Measurements from ENCODE around the gene FBXO31. TPM values are rescaled to one million over a fixed set of nuclear protein-coding genes. Genes with fewer than 3 reads are reported as not detected.

The FBXO31 gene
- total and polyA plus RNA-seq, 9 of the 15 experiments (the other 6 are each of a cell fraction or from before 2014, with no cell fraction given): 0.18 to 33.3 (median 10.9) TPM

DNA sequence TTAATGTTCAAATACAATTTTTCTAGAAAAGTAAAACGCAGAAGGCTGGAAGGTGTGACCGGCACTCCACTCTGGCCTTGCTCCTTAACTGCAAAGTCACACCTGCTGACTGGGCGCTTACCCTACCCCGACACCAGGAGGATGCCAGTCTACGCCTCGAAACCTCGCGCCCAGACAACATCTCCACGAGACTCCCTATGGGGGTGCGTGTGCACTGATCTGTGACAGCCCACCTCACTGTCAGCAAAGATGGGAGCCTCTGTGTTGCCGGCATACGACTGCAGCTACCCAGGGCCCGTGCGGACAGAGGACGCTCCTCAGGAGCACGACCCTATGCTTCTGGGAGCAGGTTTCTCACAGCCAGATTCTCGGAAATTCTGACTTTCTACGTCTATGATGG is 34.6 kb upstream of the FBXO31 start:
- H2AFZ ChIP-seq (ENCODE audit: low read depth, low read length): no peak overlapping the region
- H3K9me1 ChIP-seq (ENCODE audit: control insufficient read depth, insufficient read depth, low read length): peaks cover 4% of the 10 kb centered on the region
- no peak for ATAC-seq
- BruUV-seq (replicated peaks): no TSS peak
- H4K20me1 ChIP-seq (replicated peaks; ENCODE audit: control insufficient read depth, insufficient read depth, low read length): 0 out of 2 replicates have a peak, but pooled peaks cover 4% of the 10 kb centered on the region
- DNase-seq (ENCODE audit: extremely low read depth in 1 of 4, low spot score in 3 of 4): no peak
- H3K27me3 ChIP-seq (ENCODE audit: control insufficient read depth in 2 of 2, insufficient read depth in 2 of 2, low read length in 2 of 2): no peaks in the 10 kb centered on the region; a peak in 1 of 5 replicates
- no peak overlapping the region for H3K4me3 ChIP-seq
- H3K9me3 ChIP-seq (replicated peaks; ENCODE audit: control insufficient read depth, insufficient read depth, low read depth, low read length): no peaks in the 10 kb centered on the region
- in situ Hi-C loops (cut with MboI) (no loop called here), intact Hi-C loops (cut with micrococcal nuclease) (loop anchor here (10.0 kb wide), 1 partner anchor 147 kb away; no protein-coding TSS in a partner anchor)
- ChIA-PET CTCF (ENCODE audit: low intra/inter-chr PET ratio) (no interaction called here), POLR2A (interaction anchor here (0.9 to 2.1 kb wide), 2 partner anchors 11 to 12 kb away, joined by 3 to 21 read pairs; no protein-coding TSS in a partner anchor)
- peaks cover 52% of the 10 kb centered on the region; the same call in 2 of the 3 replicates for H3K36me3 ChIP-seq (ENCODE audit: control insufficient read depth, insufficient read depth, low read length)
- no peaks in the 10 kb centered on the region for H3K79me2 ChIP-seq (ENCODE audit: control insufficient read depth, insufficient read depth, low read length)
- TF ChIP-seq MCM7 (IDR thresholded peaks at IDR 0.05) (no peak), MYBL2 (IDR thresholded peaks at IDR 0.05; ENCODE audit: low read depth) (no peak), MYBL2 (CRISPR knock-in tag; IDR thresholded peaks at IDR 0.05; ENCODE audit: borderline replicate concordance) (no peak), TRIM28 (IDR thresholded peaks at IDR 0.05) (no peak), CBFA2T3 (IDR thresholded peaks at IDR 0.05) (no peak), NEUROD1 (IDR thresholded peaks at IDR 0.05; ENCODE audit: borderline replicate concordance, low read depth, low read length, partially characterized antibody) (no peak), POLR2A (conservative IDR thresholded peaks at IDR 0.05) (no peak), DNMT1 (IDR thresholded peaks at IDR 0.05) (no peak), DDX20 (tag; IDR thresholded peaks at IDR 0.05; ENCODE audit: low read depth) (no peak), ZKSCAN1 (IDR thresholded peaks at IDR 0.05; ENCODE audit: low read depth, low read length) (no peak), JUNB (CRISPR knock-in tag; conservative IDR thresholded peaks at IDR 0.05) (no peak), ADNP (tag; IDR thresholded peaks at IDR 0.05) (no peak)
- TF ChIP-seq, protein P1, sequence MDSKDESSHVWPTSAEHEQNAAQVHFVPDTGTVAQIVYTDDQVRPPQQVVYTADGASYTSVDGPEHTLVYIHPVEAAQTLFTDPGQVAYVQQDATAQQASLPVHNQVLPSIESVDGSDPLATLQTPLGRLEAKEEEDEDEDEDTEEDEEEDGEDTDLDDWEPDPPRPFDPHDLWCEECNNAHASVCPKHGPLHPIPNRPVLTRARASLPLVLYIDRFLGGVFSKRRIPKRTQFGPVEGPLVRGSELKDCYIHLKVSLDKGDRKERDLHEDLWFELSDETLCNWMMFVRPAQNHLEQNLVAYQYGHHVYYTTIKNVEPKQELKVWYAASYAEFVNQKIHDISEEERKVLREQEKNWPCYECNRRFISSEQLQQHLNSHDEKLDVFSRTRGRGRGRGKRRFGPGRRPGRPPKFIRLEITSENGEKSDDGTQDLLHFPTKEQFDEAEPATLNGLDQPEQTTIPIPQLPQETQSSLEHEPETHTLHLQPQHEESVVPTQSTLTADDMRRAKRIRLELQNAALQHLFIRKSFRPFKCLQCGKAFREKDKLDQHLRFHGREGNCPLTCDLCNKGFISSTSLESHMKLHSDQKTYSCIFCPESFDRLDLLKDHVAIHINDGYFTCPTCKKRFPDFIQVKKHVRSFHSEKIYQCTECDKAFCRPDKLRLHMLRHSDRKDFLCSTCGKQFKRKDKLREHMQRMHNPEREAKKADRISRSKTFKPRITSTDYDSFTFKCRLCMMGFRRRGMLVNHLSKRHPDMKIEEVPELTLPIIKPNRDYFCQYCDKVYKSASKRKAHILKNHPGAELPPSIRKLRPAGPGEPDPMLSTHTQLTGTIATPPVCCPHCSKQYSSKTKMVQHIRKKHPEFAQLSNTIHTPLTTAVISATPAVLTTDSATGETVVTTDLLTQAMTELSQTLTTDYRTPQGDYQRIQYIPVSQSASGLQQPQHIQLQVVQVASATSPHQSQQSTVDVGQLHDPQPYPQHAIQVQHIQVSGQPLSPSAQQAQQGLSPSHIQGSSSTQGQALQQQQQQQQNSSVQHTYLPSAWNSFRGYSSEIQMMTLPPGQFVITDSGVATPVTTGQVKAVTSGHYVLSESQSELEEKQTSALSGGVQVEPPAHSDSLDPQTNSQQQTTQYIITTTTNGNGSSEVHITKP (IDR thresholded peaks at IDR 0.05; ENCODE audit: partially characterized antibody): no peak
- TF ChIP-seq, protein P2, sequence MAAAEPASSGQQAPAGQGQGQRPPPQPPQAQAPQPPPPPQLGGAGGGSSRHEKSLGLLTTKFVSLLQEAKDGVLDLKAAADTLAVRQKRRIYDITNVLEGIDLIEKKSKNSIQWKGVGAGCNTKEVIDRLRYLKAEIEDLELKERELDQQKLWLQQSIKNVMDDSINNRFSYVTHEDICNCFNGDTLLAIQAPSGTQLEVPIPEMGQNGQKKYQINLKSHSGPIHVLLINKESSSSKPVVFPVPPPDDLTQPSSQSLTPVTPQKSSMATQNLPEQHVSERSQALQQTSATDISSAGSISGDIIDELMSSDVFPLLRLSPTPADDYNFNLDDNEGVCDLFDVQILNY (CRISPR knock-in tag; IDR thresholded peaks at IDR 0.05): no peak
- TF ChIP-seq, protein P3, sequence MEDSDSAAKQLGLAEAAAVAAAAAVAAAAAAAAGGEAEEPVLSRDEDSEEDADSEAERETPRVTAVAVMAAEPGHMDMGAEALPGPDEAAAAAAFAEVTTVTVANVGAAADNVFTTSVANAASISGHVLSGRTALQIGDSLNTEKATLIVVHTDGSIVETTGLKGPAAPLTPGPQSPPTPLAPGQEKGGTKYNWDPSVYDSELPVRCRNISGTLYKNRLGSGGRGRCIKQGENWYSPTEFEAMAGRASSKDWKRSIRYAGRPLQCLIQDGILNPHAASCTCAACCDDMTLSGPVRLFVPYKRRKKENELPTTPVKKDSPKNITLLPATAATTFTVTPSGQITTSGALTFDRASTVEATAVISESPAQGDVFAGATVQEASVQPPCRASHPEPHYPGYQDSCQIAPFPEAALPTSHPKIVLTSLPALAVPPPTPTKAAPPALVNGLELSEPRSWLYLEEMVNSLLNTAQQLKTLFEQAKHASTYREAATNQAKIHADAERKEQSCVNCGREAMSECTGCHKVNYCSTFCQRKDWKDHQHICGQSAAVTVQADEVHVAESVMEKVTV (CRISPR knock-in tag; IDR thresholded peaks at IDR 0.05): no peak
- TF ChIP-seq, protein P4, sequence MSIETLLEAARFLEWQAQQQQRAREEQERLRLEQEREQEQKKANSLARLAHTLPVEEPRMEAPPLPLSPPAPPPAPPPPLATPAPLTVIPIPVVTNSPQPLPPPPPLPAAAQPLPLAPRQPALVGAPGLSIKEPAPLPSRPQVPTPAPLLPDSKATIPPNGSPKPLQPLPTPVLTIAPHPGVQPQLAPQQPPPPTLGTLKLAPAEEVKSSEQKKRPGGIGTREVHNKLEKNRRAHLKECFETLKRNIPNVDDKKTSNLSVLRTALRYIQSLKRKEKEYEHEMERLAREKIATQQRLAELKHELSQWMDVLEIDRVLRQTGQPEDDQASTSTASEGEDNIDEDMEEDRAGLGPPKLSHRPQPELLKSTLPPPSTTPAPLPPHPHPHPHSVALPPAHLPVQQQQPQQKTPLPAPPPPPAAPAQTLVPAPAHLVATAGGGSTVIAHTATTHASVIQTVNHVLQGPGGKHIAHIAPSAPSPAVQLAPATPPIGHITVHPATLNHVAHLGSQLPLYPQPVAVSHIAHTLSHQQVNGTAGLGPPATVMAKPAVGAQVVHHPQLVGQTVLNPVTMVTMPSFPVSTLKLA (conservative IDR thresholded peaks at IDR 0.05): no peak
- FAIRE-seq: no peak
- no peak overlapping the region for H3K9ac ChIP-seq (ENCODE audit: insufficient read depth in 1 of 2, low read depth in 2 of 2, low read length in 2 of 2)
- H3K27ac ChIP-seq (ENCODE audit: extremely low read depth, low read depth, low read length): no peak overlapping the region
- peaks cover 0 to 4% of the 10 kb centered on the region in 2 experiments; a peak in 2 of 5 replicates for H3K4me1 ChIP-seq (replicated peaks in 1 of 2; ENCODE audit: control insufficient read depth in 2 of 2, insufficient read depth in 2 of 2, low read length in 2 of 2)
- WGBS (ENCODE audit: insufficient coverage, low coverage, missing lambda C conversion rate): 89% methylated on average over 18 of the region's 18 CpGs
- no peak overlapping the region for H3K4me2 ChIP-seq (ENCODE audit: insufficient read depth, low read length)

Data from K562 (cell line).